Immature natural killer cell (primary cell): ENCODE measurements around the gene CCDC43. TPM values are rescaled to one million over a fixed set of nuclear protein-coding genes. Genes with fewer than 3 reads are reported as not detected.
A peak's percentile ranks its signal among the peaks of the same experiment; 100 is the strongest.
"Not testable (repeated sequence)": the region's sequence is repeated elsewhere in the genome, so short reads cannot be mapped to it uniquely, and the experiment has no call there.

ENCODE experiments used
- DNase-seq, 3 donors: peaks; one replicate each; pipeline ENCODE4 v3.0.0; 2022; ENCODE audit warnings: mixed read lengths in 1 of 3
- H3K27ac Mint-ChIP-seq, 6 donors: one replicate each; pipeline ENCODE4 v1.8.0; 2020; ENCODE audit warnings: mixed read lengths in 6 of 6, mild to moderate bottlenecking in 5 of 6, inconsistent platforms in 4 of 6, moderate library complexity in 3 of 6
- H3K27me3 Mint-ChIP-seq, 3 donors: one replicate each; pipeline ENCODE4 v1.8.0; 2020 to 2021; ENCODE audit warnings: low read depth in 3 of 3, mild to moderate bottlenecking in 3 of 3, mixed read lengths in 3 of 3, moderate library complexity in 3 of 3, inconsistent platforms in 1 of 3
- H3K36me3 Mint-ChIP-seq, 3 donors: one replicate each; pipeline ENCODE4 v1.8.0; 2020; ENCODE audit warnings: mixed read lengths in 3 of 3, inconsistent platforms in 2 of 3, mild to moderate bottlenecking in 2 of 3
- H3K4me1 Mint-ChIP-seq, 2 donors: one replicate each; pipeline ENCODE4 v1.8.0; 2020; ENCODE audit warnings: inconsistent platforms in 2 of 2, mild to moderate bottlenecking in 2 of 2, mixed read lengths in 2 of 2, moderate library complexity in 1 of 2
- H3K4me3 Mint-ChIP-seq, 5 donors: one replicate each; pipeline ENCODE4 v1.8.0; 2020; ENCODE audit warnings: mild to moderate bottlenecking in 5 of 5, mixed read lengths in 5 of 5, inconsistent platforms in 3 of 5, moderate library complexity in 3 of 5
- H3K9me3 Mint-ChIP-seq, 6 donors: one replicate each; pipeline ENCODE4 v1.8.0; 2020; ENCODE audit warnings: mild to moderate bottlenecking in 6 of 6, mixed read lengths in 6 of 6, inconsistent platforms in 4 of 6, moderate library complexity in 3 of 6
- polyA plus RNA-seq, 3 donors: library from polyadenylated mRNA; unstranded; fragments of 300-500 nt; fragmentation: Illumina TruSeq; gene quantifications; one replicate each; pipeline ENCODE4 v1.2.3, GENCODE V29; 2021

Gene CCDC43
- polyA plus RNA-seq, 3 donors from 2014 or later, result 9.7 to 19.6 (median 11.4) TPM

DNA sequence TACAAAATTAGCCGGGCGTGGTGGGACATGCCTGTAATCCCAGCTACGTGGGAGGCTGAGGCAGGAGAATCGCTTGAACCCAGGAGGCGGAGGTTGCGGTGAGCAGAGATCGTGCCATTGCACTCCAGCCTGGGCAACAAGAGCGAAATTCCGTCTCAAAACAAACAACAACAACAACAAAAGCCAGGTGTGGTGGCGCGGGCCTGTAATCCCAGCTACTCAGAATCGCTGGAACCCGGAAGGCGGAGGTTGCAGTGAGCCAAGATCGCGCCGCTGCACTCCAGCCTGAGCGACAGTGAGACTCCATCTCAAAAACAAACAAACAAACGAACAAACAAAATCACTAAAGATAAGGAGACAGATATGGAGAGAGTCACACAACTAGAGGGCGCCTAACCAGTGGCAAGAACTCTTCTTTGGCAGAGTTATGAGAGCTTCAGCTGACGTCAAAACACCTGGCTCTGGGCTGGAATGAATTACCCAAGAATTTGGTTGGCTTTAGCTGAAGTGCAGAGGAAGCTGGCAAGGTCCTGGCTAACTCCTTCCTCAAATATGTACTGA lies 1.2 kb upstream of the CCDC43 start:
- not testable (repeated sequence) for H3K36me3 Mint-ChIP-seq, H3K27me3 Mint-ChIP-seq, DNase-seq, H3K9me3 Mint-ChIP-seq
- peaks cover 23 to 27% of the 10 kb centered on the region in 2 donors for H3K4me1 Mint-ChIP-seq
- peak overlapping the region in 4 of 5 donors; percentile 30 to 98 (median 96) for H3K4me3 Mint-ChIP-seq
- H3K27ac Mint-ChIP-seq, result peak overlapping the region in 4 of 6 donors; percentile 17 to 70 (median 44)

DNA sequence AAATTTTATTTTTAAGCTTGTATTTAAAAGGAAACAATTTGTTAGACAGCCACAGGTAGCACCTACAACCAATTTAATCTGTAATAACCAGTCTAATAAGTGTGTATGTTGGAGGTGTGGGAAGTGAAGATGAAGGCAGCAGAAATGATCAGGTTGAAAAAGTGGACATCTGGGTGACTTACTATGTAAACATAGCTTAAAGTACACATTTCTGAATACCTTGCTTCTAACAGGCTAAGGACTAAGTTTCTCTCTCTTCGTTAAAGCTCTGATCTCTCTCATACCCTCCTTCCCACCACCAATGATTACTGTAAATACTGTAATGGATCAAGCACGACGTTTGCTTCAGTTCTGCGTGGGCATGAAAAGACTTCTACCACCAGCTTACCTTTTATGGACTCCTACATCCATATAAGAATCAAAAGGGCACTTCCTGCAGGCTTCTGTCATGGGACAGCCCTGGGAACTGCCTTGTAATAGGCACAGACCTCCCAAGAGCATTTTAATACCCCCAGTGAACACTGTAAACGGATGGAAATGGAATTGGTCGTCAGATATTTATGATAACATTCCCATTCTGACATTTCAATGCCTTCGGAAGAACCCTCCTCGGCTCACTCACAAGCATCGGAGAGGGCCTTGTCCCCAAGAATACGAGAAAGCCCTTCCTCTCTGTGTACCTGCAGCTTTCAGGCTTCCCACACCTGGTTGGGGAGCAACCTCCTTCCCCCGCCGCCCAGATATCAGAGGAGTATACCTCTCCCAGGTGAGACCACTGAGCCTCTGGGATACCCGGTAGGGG lies 700 bp downstream of the CCDC43 start:
- DNase-seq, result no peak
- Mint-ChIP-seq H3K27me3 (peaks cover 0 to 7% (median 0%) of the 10 kb centered on the region in 3 donors), H3K4me1 (peaks cover 27 to 31% of the 10 kb centered on the region in 2 donors)

DNA sequence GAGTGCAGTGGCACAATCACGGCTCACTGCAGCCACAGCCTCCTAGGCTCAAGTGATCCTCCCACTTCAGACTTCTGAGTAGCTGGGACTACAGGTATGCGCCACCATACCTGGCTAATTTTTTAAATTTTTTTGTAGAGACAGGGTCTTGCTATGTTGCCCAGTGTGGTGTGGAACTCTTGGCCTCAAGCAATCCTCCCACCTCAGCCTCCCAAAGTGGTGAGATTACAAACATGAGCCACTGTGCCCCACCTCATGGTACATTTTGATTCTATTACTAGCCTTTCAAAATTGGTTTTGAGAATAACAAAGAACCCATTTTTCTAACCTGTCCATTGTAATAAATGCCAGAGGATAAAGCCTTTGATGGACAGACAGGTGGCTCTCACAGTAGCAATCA lies 1.4 kb downstream of the CCDC43 start:
- Mint-ChIP-seq H3K27me3 (peaks cover 0 to 7% (median 0%) of the 10 kb centered on the region in 3 donors), H3K36me3 (peaks cover 4 to 14% (median 7%) of the 10 kb centered on the region in 3 donors), H3K4me1 (peaks cover 27 to 31% of the 10 kb centered on the region in 2 donors), H3K9me3 (no peaks in the 10 kb centered on the region), H3K27ac (no peak overlapping the region), H3K4me3 (peak overlapping the region in 4 of 5 donors; percentile 94 to 98 (median 98))
- DNase-seq, result no peak

More for the DNA sequence above, 700 bp downstream of the CCDC43 start:
- no peaks in the 10 kb centered on the region for H3K9me3 Mint-ChIP-seq
- peaks cover 0 to 9% (median 7%) of the 10 kb centered on the region in 3 donors for H3K36me3 Mint-ChIP-seq
- H3K27ac Mint-ChIP-seq, result peak overlapping the region; percentile 89 to 97 (median 95)
- peak overlapping the region; percentile 94 to 99 (median 98) for H3K4me3 Mint-ChIP-seq

DNA sequence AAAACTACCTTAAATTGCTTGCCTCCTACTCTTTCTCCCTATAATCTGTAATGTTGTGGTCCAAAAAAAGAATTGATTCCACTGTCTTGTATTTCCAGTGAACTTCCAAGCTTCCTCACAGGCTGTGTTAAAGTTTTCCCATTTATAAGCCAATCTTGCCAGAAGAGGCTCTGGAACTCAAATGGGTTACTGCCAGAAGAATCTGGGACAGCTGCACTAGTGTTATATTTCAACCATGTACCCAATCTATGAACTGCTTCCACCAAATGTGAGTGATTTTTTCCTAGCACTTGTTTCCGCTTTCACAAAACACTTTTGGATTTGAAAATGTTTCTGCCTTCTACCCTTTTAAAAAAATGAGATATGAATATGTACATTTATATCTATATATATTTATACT lies 1.8 kb downstream of the CCDC43 start:
- Mint-ChIP-seq H3K36me3 (peaks cover 4 to 18% (median 7%) of the 10 kb centered on the region in 3 donors), H3K27me3 (peaks cover 0 to 7% (median 0%) of the 10 kb centered on the region in 3 donors), H3K27ac (no peak overlapping the region), H3K4me1 (peaks cover 27 to 31% of the 10 kb centered on the region in 2 donors), H3K9me3 (no peaks in the 10 kb centered on the region), H3K4me3 (no peak overlapping the region)
- DNase-seq, result no peak

DNA sequence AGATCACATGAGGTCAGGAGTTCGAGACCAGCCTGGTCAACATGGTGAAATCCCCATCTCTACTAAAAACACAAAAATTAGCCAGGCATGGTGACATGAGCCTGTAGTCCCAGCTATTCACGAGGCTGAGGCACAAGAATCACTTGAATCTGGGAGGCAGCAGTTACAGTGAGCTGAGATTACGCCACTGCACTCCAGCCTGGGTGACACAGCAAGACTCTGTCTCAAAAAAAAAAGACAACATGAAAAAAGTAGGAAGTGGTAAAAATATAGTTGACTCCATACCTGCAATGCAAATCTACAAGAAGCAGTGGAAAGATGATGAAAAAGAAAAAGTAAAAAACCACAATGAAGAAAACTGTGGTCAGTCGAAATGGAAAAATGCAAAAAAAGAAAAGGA lies 6.3 kb downstream of the CCDC43 start:
- Mint-ChIP-seq H3K36me3 (peaks cover 14 to 40% (median 16%) of the 10 kb centered on the region in 3 donors), H3K27ac (peak overlapping the region in 1 of 6 donors; percentile 6)
- H3K4me3 Mint-ChIP-seq, H3K9me3 Mint-ChIP-seq, H3K4me1 Mint-ChIP-seq, H3K27me3 Mint-ChIP-seq, DNase-seq: not testable (repeated sequence)

DNA sequence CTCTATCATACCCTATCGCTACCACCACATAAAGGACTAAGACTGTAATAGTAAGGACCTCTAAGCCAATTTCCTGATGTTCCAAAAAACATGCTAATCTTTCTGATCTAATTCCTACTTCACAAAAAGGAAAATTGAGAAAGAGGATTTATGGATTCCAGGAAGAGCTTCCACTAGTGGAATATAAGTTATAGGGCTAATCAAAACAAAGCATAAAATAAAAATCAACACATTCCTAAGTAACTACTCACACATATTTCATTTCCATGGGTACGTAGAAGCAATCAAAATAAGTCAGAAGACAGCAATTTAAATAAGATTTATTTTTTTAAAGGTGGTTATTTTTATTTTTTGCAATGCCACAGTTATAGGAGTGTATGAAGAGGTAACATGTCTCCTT lies 12.4 kb downstream of the CCDC43 start:
- no peak for DNase-seq
- H3K27me3 Mint-ChIP-seq, result no peaks in the 10 kb centered on the region
- no peaks in the 10 kb centered on the region for H3K4me1 Mint-ChIP-seq
- H3K9me3 Mint-ChIP-seq, result no peaks in the 10 kb centered on the region
- no peak overlapping the region for H3K27ac Mint-ChIP-seq
- no peak overlapping the region for H3K4me3 Mint-ChIP-seq
- H3K36me3 Mint-ChIP-seq, result peaks cover 9 to 30% (median 18%) of the 10 kb centered on the region in 3 donors

DNA sequence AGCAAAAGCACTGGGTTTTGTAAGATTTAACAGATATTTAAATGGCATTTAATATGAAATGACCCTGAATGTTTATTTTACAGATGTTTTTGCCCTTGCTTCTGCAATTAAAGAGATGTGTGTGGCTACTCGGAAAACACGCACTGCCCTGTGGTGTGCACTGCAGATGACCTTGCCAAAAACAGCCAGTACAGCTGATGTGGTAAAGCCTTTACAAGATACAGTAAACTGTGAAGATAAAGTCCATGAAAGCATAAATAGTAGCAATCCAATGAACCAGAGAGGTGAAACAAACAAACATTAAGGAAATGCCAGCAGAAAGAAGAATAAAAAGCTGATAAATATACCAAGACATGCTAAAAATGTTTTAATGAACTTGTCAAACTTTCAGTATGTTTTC lies 15.7 kb downstream of the CCDC43 start:
- Mint-ChIP-seq H3K9me3 (no peaks in the 10 kb centered on the region), H3K4me3 (no peak overlapping the region), H3K4me1 (no peaks in the 10 kb centered on the region), H3K36me3 (peaks cover 2 to 13% (median 11%) of the 10 kb centered on the region in 3 donors), H3K27ac (no peak overlapping the region), H3K27me3 (no peaks in the 10 kb centered on the region)
- DNase-seq, result no peak

DNA sequence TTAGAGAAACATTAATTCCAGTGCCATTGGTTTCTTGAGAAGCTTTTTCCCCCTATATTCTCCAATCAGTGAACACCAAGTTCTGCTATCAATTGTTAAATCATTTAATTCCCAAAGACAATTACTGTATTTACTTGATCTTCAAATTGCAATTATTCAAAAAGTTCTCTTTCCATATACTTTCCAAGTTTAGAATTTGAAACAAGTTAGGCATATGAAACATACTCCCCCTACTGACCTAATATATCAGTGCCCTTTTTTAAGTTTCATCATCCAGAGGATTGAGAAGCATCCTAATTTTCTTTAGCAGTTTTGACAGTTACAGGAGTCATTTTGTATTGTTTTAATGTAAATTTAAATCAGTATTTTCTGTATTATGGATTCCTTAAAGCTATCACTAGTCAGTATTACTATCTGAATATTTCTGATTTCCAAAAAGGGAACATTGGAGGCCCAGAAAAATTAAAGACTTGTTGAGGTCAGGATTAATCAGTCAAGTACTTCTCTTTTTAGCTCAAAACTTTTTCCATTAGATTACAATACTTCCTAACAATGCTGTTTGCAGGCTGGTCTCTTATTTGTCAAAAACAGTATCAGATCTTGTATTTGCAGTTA lies 17.0 kb downstream of the CCDC43 start:
- H3K27me3 Mint-ChIP-seq, result peaks cover 0 to 1% (median 0%) of the 10 kb centered on the region in 3 donors
- H3K27ac Mint-ChIP-seq, result no peak overlapping the region
- no peaks in the 10 kb centered on the region for H3K9me3 Mint-ChIP-seq
- H3K4me1 Mint-ChIP-seq, result no peaks in the 10 kb centered on the region
- DNase-seq, result no peak
- no peak overlapping the region for H3K4me3 Mint-ChIP-seq
- peaks cover 0 to 3% (median under 1%) of the 10 kb centered on the region in 3 donors for H3K36me3 Mint-ChIP-seq

DNA sequence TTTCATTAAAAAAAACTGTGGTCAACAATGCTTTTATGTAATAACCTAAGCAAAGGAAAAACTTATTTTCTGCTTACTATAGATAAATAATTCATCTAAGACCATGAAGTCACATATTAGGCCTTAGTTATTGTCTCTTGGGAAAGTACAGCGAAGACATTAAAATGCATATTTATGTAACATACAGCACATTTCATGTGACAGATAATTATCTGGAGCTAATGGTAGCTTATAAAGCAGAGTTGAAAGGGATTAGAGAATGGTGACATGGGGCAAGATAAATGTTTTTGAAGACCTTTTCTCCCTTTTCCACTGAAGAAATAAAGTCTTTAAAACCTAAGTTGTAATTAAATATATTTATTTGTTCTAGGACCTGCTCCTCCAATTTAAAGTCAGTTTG lies 23.6 kb downstream of the CCDC43 start:
- no peak for DNase-seq
- Mint-ChIP-seq H3K36me3 (no peaks in the 10 kb centered on the region), H3K4me3 (no peak overlapping the region), H3K27me3 (peaks cover 0 to 3% (median 1%) of the 10 kb centered on the region in 3 donors), H3K4me1 (no peaks in the 10 kb centered on the region), H3K9me3 (no peaks in the 10 kb centered on the region), H3K27ac (no peak overlapping the region)

DNA sequence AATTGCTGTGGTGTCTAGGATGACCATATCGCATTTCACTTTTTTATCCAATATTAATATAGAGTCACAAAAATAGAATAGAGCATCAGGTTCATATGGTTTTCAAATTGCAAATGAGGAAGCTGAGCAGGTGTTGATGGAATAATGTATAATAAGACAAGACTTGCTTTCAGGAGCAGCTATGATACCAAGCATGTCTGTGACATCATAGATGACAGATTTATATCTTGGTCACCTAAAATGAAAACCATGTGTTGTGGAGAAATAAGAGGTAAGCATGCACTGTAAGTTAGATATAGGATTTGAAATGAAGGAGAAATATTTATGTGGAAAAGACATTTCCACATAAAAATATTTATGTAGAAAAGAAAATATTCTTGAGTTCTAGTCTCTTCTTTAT lies 24.7 kb downstream of the CCDC43 start:
- Mint-ChIP-seq H3K27me3 (peaks cover 0 to 3% (median 1%) of the 10 kb centered on the region in 3 donors), H3K36me3 (no peaks in the 10 kb centered on the region), H3K27ac (no peak overlapping the region), H3K4me3 (no peak overlapping the region), H3K9me3 (no peaks in the 10 kb centered on the region), H3K4me1 (no peaks in the 10 kb centered on the region)
- DNase-seq, result no peak

DNA sequence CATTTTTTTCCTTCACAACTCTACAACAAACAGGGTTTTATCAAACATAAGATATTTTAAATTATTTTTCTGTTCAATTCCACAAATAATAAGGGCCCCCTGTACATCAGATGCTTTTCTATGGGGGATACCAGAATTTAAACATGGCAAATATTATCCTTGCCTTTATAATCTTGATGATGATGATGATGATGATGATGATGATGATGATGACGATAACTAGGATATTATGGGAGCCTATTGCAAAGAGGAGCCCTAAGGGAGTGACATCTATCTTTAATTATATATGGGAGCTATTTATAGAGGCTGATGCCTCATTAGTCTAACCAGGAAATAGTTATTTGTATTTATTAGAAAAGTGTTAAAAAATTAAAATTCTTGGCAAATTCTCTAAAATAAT lies 26.5 kb downstream of the CCDC43 start:
- Mint-ChIP-seq H3K36me3 (no peaks in the 10 kb centered on the region), H3K27ac (no peak overlapping the region), H3K27me3 (peaks cover 1 to 3% (median 2%) of the 10 kb centered on the region in 3 donors), H3K9me3 (no peaks in the 10 kb centered on the region), H3K4me1 (no peaks in the 10 kb centered on the region), H3K4me3 (no peak overlapping the region)
- no peak for DNase-seq

DNA sequence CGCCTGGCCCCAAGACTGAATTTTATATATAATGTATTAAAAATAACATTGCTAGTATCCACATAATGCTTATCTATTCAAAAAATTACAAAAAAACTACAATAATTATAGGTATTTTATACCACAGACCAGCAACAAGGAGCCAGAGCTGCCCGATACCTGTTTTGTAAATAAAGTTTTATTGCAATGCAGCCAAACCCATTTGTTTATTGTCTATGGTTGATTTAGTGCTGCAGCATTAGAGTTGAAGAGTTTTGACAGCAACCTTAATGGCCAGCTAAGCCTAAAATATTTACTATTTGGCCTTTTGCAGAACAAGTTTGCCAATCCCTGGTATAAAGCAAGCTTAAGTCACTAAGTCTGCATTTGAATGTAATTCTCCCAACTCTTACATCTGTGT lies 27.7 kb downstream of the CCDC43 start:
- no peak for DNase-seq
- Mint-ChIP-seq H3K27ac (no peak overlapping the region), H3K27me3 (peaks cover 1 to 9% (median 5%) of the 10 kb centered on the region in 3 donors), H3K9me3 (no peaks in the 10 kb centered on the region), H3K4me1 (peaks cover 2 to 4% of the 10 kb centered on the region in 2 donors), H3K4me3 (no peak overlapping the region), H3K36me3 (no peaks in the 10 kb centered on the region)

DNA sequence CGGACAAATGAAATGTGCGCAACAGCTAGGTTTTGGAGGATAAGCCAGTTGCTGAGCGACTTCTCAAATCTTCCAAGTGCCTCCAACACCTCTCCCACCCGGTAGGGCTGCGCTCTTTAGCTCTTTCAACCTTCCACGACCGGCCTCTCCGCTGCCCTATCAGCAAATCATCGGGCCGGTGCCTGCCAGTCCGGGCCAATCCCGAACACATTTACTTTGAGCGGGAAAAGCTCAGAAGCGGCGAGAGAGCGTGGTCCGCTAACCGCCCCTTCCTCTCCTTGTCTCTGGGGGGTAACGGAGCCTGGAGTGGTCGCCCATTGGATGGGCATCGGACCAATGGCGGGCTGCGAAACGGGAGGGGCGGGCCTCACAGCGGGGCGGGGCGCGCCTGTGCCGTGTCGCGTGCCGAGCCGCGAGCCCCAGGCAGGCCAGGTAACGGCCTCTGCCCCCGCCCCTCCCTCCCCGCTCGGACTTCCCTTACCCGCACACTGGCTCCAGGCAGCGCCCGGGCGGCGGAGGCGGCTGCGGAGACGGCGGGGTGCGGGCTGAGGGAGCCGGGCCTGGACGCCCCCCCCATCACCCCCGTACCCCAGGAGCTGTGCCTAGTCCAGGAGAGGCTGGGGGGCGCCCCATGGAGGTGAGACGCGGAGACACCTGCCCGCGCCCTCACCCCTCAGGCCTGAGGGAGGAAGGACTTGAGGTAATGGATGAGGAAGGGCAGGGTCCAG lies 33.4 kb downstream of the CCDC43 start, which contains the start of gene MEIOC:
Gene MEIOC (plus strand): TSS at position 486 of the 728 bp plus-strand sequence. CDS start 146 bp downstream, at position 632.
- Mint-ChIP-seq H3K9me3 (no peaks in the 10 kb centered on the region), H3K4me3 (peak within 1 kb of the TSS; percentile 48 to 74 (median 64)), H3K4me1 (peaks cover 5 to 6% of the 10 kb centered on the region in 2 donors), H3K27me3 (peaks cover 3 to 24% (median 17%) of the 10 kb centered on the region in 3 donors), H3K36me3 (no peaks in the 10 kb centered on the region), H3K27ac (no peak within 1 kb of the TSS)
- DNase-seq, result peak in 1 of 3 donors; percentile 3
